Astrocyte of the spinal cord (primary cell): Measurements from ENCODE around the gene SMPD3.
A peak's percentile ranks its signal among the peaks of the same experiment; 100 is the strongest.

Experiments used
- DNase-seq: peaks from one replicate; pipeline ENCODE4 v3.0.0; 2011; ENCODE audit warnings: low read depth, low spot score
- H3K4me3 ChIP-seq: 2 replicates; pipeline ENCODE4 v1.5.1; 2011; ENCODE audit warnings: low read depth, mild to moderate bottlenecking, low read length, moderate library complexity
- in situ Hi-C: cut with HindIII; loops from 2 replicates; pipeline ENCODE4 v1.10.0; 2017; ENCODE audit warnings: low sequenced_read_pairs
- TF ChIP-seq, protein P1 (sequence below): IDR thresholded peaks from 2 replicates; pipeline ENCODE4 v1.5.1; 2012; ENCODE audit warnings: low read depth, mild to moderate bottlenecking, low read length, inconsistent platforms

Gene SMPD3

DNA sequence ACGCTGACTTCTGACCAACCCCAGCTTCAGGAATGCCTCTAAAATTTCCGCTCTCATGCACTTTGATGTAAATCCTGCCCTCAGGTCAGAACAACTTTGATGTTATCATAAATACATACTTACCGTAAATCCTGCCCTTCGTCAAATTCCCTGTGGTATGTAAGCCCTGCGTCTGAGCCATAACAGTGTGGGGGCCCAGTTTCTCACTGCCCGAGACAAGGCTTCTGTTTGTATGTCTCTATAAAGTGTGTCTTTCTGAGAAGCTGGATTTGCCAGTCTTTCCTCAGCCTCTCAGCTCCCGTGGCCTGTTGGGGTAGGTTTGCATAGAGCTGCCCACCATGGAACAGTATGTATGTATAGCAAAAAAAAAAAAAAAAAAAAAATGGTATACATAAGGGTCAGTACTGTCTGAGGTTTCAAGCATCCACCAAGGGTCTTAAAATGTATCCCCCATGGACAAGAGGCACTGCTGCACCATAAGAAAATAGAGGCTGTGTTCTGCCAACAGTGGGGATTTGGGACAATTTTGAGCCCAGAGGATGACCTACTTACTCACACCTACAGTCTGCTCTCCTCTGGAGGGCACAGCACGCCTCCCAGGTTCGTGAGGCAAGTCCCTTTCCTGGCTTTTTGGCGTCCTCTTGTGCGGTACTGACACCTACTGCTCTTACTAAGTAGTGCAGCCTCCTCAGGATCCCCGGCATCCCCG is 120.0 kb downstream of the SMPD3 start:
- TF ChIP-seq, protein P1, sequence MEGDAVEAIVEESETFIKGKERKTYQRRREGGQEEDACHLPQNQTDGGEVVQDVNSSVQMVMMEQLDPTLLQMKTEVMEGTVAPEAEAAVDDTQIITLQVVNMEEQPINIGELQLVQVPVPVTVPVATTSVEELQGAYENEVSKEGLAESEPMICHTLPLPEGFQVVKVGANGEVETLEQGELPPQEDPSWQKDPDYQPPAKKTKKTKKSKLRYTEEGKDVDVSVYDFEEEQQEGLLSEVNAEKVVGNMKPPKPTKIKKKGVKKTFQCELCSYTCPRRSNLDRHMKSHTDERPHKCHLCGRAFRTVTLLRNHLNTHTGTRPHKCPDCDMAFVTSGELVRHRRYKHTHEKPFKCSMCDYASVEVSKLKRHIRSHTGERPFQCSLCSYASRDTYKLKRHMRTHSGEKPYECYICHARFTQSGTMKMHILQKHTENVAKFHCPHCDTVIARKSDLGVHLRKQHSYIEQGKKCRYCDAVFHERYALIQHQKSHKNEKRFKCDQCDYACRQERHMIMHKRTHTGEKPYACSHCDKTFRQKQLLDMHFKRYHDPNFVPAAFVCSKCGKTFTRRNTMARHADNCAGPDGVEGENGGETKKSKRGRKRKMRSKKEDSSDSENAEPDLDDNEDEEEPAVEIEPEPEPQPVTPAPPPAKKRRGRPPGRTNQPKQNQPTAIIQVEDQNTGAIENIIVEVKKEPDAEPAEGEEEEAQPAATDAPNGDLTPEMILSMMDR, result peak; percentile 93
- in situ Hi-C loops, result no loop called here
- DNase-seq, result peak; percentile 82
- no peak overlapping the region for H3K4me3 ChIP-seq

DNA sequence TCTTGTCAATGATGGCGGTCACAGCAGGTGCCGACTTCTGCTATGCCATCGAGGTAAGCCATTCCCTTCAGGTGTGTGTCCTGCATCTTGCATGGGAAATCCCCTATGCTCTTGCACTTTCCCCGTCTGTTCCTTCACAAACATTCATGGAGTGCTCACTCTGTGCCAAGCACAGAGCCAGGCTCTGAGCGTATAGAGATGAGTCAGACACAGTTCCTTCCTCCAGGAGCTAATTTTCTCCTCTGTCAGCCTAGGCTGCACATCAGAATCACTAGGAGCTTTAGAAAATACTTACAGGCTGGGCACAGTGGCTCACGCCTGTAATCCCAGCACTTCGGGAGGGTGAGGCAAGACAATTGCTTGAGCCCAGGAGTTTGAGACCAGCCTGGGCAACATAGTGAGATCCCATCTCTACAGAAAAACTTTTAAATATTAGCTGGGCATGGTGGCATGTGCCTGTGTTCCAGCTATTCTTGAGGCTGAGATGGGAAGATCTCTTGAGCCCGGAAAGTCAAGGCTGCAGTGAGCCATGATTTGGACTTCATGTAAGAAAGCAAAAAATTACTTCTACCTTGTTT is 123.4 kb downstream of the SMPD3 start:
- TF ChIP-seq, protein P1, result no peak
- in situ Hi-C loops, result no loop called here
- no peak for DNase-seq
- H3K4me3 ChIP-seq, result no peak overlapping the region

DNA sequence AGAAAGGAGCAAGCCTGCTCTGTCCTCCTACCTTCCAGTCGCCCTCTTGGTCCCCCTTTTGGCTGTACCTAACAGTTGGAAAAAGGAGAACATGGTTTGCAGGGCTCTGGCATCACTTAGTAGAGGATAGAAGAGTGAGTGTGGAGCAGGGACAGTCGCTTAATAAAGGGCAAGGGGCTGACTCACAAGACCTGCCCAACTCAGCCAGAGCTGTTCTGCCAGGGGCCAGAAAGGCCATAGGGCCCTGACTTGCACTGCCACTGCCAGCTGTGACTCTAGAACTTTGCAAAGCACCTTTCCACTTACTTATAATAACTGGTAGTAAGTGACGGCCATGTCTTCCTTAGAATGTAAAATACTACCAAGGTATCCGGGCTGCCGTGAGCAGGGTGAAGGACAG is 124.0 kb downstream of the SMPD3 start:
- H3K4me3 ChIP-seq, result no peak overlapping the region
- in situ Hi-C loops, result no loop called here
- no peak for DNase-seq
- TF ChIP-seq, protein P1, result no peak

DNA sequence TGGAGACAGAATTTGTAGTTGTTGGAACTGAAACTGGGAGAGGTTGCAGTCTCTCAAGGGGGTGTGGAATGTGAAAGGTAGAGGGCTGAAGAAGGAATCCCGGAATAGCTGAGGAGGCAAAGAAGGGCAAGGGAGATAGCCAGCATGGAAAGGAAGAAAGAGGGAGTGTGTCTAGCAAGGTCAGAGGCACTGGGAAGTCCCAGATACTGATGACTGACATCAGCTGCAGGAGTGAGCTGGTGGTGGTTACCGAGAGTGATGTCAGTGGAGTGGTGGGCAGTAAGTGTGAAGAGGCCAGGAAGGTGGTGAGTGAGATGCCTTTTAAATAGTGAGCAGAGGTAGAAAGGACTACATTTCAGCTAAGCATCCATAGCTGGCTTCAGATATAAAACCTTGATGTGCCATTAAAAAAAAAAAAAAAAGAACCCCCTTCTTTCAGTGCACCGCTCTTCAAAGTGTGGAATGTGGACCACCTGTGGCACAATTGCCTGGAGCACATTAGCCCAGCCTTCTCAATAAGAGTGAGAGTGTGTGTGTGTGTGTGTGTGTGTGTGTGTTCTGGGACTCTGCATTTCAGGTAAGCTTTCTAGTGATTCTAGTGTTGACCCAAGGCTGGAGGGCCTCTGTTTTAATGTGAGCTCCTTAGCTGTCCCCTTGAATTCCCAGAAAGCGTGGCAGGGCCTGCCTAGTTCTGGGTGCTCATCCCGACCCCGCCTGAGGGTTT is 129.0 kb downstream of the SMPD3 start:
- H3K4me3 ChIP-seq, result no peak overlapping the region
- no peak for DNase-seq
- in situ Hi-C loops, result no loop called here
- TF ChIP-seq, protein P1, result no peak

DNA sequence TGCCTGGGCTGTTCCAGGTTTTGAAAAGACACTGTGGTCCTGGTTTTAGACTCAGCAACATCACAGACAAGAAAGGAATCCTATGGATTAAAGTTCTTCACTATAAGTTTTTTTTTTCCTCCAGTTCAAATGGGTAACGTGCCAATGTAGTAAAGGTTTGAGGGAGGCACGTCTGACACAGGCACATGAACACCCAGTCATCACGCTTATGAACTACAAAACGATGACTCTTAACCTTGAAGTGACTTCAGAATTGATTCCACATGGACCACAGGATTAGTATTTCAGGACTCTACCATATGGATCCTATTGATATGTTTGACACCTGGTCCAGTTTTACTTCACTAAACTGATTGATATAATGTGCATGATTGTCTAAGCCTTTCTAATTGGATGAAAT is 135.2 kb downstream of the SMPD3 start:
- no peak for DNase-seq
- TF ChIP-seq, protein P1, result no peak
- no peak overlapping the region for H3K4me3 ChIP-seq
- in situ Hi-C loops, result no loop called here

DNA sequence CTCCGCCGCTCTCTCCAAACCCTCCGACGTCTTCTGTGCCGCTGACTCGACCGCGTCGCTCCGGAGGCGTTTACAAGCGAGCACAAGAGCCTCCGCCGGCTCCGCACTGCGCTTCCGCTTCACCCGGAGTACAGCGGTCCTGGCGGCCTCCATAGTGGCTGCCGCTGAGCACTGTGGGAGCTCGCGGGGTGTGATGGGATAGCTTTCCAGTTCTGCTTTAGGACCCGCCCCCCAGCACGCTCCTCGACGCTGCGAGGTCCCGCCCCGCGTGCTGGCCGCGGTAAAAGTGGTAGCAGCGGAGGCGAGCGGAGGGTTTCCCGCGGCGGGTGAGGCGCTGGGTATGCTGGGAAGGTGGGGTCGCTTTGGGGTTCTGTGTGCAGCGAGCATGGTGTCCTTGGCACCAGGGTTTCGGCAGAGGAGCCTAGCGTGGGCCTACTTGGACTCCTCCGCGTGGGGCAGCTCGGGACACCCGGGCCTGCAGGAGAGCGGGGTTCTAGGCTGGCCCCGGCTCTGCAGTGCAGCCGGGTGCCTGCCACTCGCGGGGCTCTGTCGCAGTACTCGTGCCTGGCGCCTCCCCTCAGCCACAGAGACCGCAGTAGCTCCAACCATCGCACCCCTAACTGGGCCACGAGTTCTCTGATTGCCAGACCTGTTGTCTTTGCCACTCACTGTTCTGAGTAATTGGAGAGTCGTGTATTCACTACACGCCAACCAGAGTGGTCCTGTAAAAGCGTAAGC is 137.4 kb downstream of the SMPD3 start, which contains the start of the genes PRMT7 and SLC7A6OS:
PRMT7 (plus strand) TSS at position 246 of the 738 bp plus-strand sequence. CDS start 4,961 bp downstream, outside the sequence.
SLC7A6OS (minus strand) TSS at position 173 of the 738 bp plus-strand sequence; CDS start at position 153, 20 bp downstream.
- H3K4me3 ChIP-seq, result peak within 1 kb of the TSS; percentile 97
- TF ChIP-seq, protein P1, result peak; percentile 10
- in situ Hi-C loops, result no loop called here
- DNase-seq, result peak; percentile 90
